Hippocampal formation (tissue), 2 donors: ENCODE data around the gene ADH1C.

ENCODE experiments used
- DNase-seq, 2 donors: peaks; one replicate each; lab custom pipeline; 2025; lab: John Stamatoyannopoulos, UW

ADH1C gene

GRCh38 chr4:99301376-99302164 lies 51.0 kb downstream of the ADH1C start:
- no peak for DNase-seq

GRCh38 chr4:99300934-99301333 lies 51.6 kb downstream of the ADH1C start:
- DNase-seq, result peak in 1 of 2 donors; percentile 1

GRCh38 chr4:99293357-99293756 lies 59.2 kb downstream of the ADH1C start:
- DNase-seq, result no peak

- DNase-seq, result no peak
Measured at GRCh38 chr4:99290848-99291786, 61.4 kb downstream of the ADH1C start, which contains the start of gene ADH1A. Gene ADH1A (minus strand): TSS chr4:99290985. CDS start chr4:99290914, 71 bp downstream.
